Measurements from ENCODE around the gene CTBS.

Gene CTBS

DNA sequence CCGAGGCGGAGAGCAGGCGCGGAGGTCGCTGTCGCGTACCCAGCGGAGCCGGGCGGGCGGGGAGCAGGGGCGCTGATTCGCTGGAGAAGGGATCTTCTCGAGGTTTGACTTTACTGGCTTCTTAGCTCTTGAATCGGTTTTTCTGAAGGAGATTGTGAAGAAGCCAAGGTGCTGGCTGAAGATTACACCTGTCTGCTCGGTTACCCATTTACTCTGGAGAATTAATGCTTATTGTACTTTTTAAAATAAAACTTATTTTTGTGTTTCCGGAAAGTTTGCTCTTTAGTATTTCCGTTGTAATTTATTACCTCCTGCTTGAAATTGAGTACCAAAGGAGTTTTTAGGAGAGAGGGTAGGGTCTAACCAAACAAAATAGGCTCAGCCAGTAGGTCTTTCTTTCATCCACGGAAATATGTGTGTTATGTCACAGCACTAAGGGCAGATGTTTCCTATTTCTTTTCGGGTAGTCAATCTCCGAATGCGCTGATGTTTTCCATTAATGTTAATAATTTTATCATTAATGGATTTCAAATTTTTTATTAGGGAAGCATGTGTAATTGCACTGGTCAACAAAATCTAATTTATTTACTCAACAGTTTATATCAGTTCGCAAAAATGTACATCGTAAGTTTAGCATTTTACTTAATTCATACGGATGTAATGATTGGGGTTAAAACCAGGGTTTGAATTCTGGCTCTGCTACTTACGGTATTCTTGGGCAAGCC lies 67.3 kb downstream of the CTBS start:
- H3K4me3 ChIP-seq (ENCODE audit: low read depth, low read length), result peak overlapping the region; percentile 98

GRCh38 chr1:84506002-84506728 lies 68.1 kb downstream of the CTBS start, which contains the start of the genes GNG5 and SPATA1:
Gene GNG5 (minus strand): TSS chr1:84506581. CDS start chr1:84506091, 490 bp downstream.
Gene SPATA1 (plus strand): TSS chr1:84506386. CDS start chr1:84516360, 9,974 bp downstream.
- no peak for TF ChIP-seq CTCF (IDR thresholded peaks at IDR 0.05; ENCODE audit: low read depth, low read length)
- H3K4me3 ChIP-seq (ENCODE audit: low read depth, low read length), result peak within 1 kb of the TSS; percentile 98

More for the DNA sequence above, 67.3 kb downstream of the CTBS start:
- TF ChIP-seq CTCF (IDR thresholded peaks at IDR 0.05; ENCODE audit: low read depth, low read length), result no peak

GRCh38 chr1:84505493-84506001 lies 68.7 kb downstream of the CTBS start:
- peak overlapping the region; percentile 98 for H3K4me3 ChIP-seq (ENCODE audit: low read depth, low read length)
- no peak for TF ChIP-seq CTCF (IDR thresholded peaks at IDR 0.05; ENCODE audit: low read depth, low read length)

- peak overlapping the region; percentile 98 for H3K4me3 ChIP-seq (ENCODE audit: low read depth, low read length)
Observed at GRCh38 chr1:84504580-84505492, 69.4 kb downstream of the CTBS start.

GRCh38 chr1:84502927-84503326 lies 71.3 kb downstream of the CTBS start:
- no peak overlapping the region for H3K4me3 ChIP-seq (ENCODE audit: low read depth, low read length)
- TF ChIP-seq CTCF (IDR thresholded peaks at IDR 0.05; ENCODE audit: low read depth, low read length), result no peak

More at GRCh38 chr1:84504580-84505492, 69.4 kb downstream of the CTBS start:
- no peak for TF ChIP-seq CTCF (IDR thresholded peaks at IDR 0.05; ENCODE audit: low read depth, low read length)
